GM06990 (cell line): Measurements from ENCODE around the gene SUB1.
A peak's percentile ranks its signal among the peaks of the same experiment; 100 is the strongest.

Source experiments
- DNase-seq: peaks from one replicate; pipeline ENCODE4 v3.0.0-alpha.2; 2011; ENCODE audit not compliant: insufficient read length; ENCODE audit errors: extremely low read depth
- H3K27me3 ChIP-seq: replicated peaks from 2 replicates; pipeline ENCODE4 v1.6.0; 2011; ENCODE audit warnings: low read length; ENCODE audit not compliant: control insufficient read depth, insufficient read depth
- H3K36me3 ChIP-seq: 2 replicates; pipeline ENCODE4 v1.5.1; 2011; ENCODE audit warnings: low read length; ENCODE audit not compliant: control insufficient read depth, insufficient read depth
- H3K4me3 ChIP-seq: replicated peaks from 2 replicates; pipeline ENCODE4 v1.5.1; 2011; ENCODE audit warnings: low read depth, mild to moderate bottlenecking, control low read depth, low read length
- CTCF ChIP-seq: IDR thresholded peaks from 2 replicates; pipeline ENCODE4 v1.5.1; 2011; ENCODE audit warnings: low read length, control low read depth, mild to moderate bottlenecking, inconsistent platforms; ENCODE audit not compliant: insufficient read depth, poor library complexity, severe bottlenecking

Gene SUB1

GRCh38 chr5:32541241-32541640, 44.1 kb upstream of the SUB1 start:
- no peak for DNase-seq
- H3K27me3 ChIP-seq, result no peaks in the 10 kb centered on the region
- no peaks in the 10 kb centered on the region for H3K36me3 ChIP-seq
- H3K4me3 ChIP-seq, result no peak overlapping the region
- TF ChIP-seq CTCF, result no peak

GRCh38 chr5:32542216-32543059, 42.9 kb upstream of the SUB1 start:
- DNase-seq, result peak; percentile 79
- H3K4me3 ChIP-seq, result no peak overlapping the region; the same call in 1 of the 2 replicates
- H3K27me3 ChIP-seq, result no peaks in the 10 kb centered on the region
- no peaks in the 10 kb centered on the region for H3K36me3 ChIP-seq
- no peak for TF ChIP-seq CTCF

GRCh38 chr5:32543291-32543690, 42.1 kb upstream of the SUB1 start:
- Histone ChIP-seq H3K4me3 (no peak overlapping the region), H3K27me3 (no peaks in the 10 kb centered on the region), H3K36me3 (no peaks in the 10 kb centered on the region)
- no peak for TF ChIP-seq CTCF
- DNase-seq, result no peak

GRCh38 chr5:32545102-32545800, 40.1 kb upstream of the SUB1 start:
- DNase-seq, result no peak
- no peaks in the 10 kb centered on the region for H3K36me3 ChIP-seq
- TF ChIP-seq CTCF, result no peak
- H3K27me3 ChIP-seq, result no peaks in the 10 kb centered on the region
- no peak overlapping the region for H3K4me3 ChIP-seq

GRCh38 chr5:32551194-32551593, 34.2 kb upstream of the SUB1 start:
- Histone ChIP-seq H3K27me3 (no peaks in the 10 kb centered on the region), H3K36me3 (peaks cover 4% of the 10 kb centered on the region), H3K4me3 (no peak overlapping the region)
- DNase-seq, result no peak
- no peak for TF ChIP-seq CTCF
